Posterior cingulate gyrus (tissue), 11 donors: ENCODE data around the gene LSG1.

ENCODE experiments used
- DNase-seq, 10 donors: peaks; one replicate each; pipeline versions ENCODE4 v3.0.0 to v3.0.0-alpha.2; 2020 to 2021; ENCODE audit warnings: mixed read lengths in 3 of 10
- intact Hi-C: fragments of 100-400 bp; cut with DNase I; formaldehyde crosslinking; loops from one replicate; pipeline ENCODE4 v1.15.1; 2023

LSG1 gene

DNA sequence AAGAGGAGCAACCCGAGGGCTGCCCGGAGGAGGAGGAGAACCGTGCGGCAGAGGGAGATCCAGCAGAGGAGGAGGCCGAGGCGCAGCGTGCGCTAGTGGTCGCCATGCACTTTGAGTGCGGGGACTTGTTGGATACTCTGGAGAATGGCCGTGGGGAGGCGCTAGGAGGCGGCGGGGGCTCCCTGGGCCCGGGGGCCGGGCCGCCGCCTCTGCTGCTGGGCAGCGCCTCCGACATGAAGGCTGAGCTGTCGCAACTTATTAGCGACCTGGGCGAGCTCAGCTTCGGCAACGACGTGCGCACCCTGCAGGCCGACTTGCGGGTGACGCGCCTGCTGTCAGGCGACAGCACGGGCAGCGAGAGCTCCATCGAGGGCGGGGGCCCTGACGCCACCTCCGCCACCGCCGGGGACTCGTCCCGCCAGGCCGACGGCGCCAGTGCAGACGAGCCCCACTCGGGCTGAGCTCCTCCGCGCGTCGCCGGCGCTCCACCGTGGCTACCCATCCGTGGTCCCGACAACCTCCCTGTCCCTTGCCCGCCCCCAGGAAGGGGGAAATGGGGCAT, 15.7 kb upstream of the LSG1 start:
- DNase-seq = peak; percentile 37 to 94 (median 54)
- intact Hi-C loops = loop anchor here (10.0 kb wide), 1 partner anchor 267 kb away; no protein-coding TSS in a partner anchor

DNA sequence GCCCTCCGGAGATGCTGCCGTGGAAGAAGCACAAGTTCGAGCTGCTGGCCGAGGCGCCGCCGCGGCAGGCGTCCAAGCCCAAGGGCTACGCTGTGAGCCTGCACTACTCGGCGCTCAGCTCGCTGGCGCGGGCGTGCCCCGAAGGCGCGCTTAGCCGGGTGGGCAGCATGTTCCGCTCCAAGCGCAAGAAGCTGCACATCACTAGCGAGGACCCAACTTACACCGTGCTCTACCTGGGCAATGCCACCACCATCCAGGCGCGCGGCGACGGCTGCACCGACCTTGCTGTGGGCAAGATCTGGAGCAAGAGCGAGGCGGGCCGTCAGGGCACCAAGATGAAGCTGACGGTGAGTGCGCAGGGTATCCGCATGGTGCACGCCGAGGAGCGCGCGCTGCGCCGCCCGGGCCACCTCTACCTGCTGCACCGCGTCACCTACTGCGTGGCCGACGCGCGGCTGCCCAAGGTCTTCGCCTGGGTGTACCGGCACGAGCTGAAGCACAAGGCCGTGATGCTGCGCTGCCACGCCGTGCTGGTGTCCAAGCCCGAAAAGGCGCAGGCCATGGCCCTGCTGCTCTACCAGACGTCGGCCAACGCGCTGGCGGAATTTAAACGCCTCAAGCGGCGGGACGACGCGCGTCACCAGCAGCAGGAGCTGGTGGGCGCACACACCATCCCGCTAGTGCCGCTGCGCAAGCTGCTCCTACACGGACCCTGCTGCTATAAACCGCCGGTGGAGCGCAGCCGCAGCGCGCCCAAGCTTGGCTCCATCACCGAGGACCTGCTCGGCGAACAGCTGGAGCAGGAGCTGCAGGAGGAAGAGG, 15.0 kb upstream of the LSG1 start:
- intact Hi-C loops = loop anchor here (10.0 kb wide), 1 partner anchor 268 kb away; no protein-coding TSS in a partner anchor
- peak in 9 of 10 donors; percentile 14 to 91 (median 32) for DNase-seq

DNA sequence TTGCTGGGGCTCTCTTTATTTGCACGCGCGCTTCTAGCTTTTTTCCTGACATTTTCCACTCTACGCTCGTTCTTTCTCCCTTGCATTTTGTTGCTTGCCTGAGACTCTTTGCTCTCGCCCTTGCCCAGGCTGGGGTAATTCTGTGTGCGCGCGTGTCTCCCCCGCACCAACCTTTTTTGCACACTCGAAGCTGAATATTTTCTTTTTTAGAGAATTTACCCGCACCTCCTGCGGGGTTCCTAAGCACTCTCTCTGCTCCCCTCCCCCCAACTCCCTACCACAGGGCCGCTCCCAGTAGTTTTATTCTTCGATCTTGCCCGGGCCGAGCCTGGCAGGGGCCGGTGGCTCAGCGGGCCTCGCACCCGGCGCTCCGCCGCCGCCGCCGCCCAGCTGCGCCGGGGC, 14.4 kb upstream of the LSG1 start:
- intact Hi-C loops = loop anchor here (10.0 kb wide), 1 partner anchor 268 kb away; no protein-coding TSS in a partner anchor

DNA sequence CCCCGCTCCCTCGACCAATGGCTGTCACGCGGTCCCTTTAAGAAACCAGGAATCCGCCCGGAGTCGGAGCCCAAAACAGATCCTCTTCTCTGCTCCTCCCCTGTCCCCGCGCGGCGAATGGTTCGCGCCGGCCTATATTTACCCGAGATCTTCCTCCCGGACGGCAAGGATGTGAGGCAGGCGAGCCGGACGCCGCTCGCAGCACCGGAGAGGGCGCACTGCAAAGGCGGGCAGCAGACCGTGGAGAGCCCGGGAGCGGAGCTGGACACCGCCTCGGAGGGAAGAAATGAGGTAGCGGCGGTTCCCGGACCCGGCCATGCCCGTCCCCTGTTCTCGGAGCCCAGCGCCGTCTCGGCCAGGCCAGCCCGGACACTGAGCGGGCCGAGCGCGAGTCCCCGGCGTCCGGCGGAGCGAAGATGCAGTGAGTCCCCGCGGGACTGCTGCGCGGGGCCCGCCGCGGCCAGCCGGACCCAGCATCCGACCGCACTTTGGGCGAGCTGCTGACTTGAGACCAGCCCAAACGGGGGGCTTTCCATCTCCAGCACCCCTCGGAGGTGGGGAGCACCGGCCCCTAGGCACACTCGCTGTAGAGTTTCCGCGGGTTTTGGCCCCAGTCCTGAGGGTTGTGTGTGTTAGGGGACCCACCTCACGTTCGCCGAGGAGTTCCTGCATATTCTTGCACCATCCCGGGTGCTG, 13.9 kb upstream of the LSG1 start, which contains the start of gene FAM43A:
Gene FAM43A (plus strand): TSS at position 166 of the 696 bp plus-strand sequence. CDS start 944 bp downstream, outside the sequence.
- peak; percentile 75 to 99 (median 91) for DNase-seq
- intact Hi-C loops = loop anchor here (1.0 to 10.0 kb wide), 2 partner anchors 269 to 573 kb away; no protein-coding TSS in a partner anchor

More for the DNA sequence above, 14.4 kb upstream of the LSG1 start:
- DNase-seq = no peak

DNA sequence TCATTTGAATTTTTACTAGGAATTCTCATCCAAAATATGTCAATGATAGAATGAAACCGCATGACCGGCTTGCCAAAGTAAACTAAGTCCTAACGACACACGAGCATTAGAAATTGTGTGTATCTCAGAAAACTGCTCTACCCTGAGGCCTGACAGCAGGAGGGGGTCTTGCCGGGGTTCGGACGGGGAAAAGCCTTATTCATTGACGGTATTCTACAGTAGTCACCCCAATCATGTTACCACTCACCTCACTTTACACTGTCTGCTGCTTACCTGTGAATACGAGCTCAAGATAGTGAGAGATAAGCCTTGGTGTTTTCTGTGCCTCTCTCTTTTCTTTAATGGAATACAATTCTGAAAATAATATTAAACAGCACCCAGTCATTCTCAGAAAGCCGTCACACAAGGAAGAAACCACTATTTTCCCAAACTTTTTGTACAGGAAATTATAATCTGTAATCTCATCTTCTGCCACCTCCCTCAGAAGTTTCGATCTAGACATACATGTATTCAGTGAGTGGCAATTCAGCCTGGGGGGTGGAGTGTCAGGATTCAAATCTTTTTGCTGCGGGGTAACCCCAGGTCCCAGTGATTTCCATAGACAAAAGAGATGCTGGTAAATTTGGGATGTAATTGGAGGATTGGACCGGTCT, 13.2 kb upstream of the LSG1 start:
- intact Hi-C loops = loop anchor here (1.0 to 10.0 kb wide), 2 partner anchors 270 to 574 kb away; no protein-coding TSS in a partner anchor
- DNase-seq = no peak

DNA sequence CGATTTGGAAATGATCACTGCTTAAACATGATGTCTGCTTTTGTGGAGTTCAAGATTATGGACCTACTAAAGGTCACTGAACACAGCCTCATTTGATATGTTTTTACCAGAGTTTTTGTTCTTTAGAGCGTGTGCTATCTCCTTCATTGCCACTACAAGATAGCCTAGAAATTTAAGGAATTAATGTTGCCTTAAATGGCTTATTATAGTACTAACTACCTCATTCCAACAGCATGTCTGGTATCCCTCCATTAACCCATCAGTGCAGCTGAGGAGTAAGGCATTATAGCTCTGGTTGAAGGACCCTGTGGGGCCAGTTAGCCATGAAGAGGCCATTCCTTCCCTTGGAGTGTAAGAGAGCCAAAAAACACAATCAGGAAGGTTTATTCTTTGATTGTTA, 11.4 kb upstream of the LSG1 start:
- intact Hi-C loops = loop anchor here (10.0 kb wide), 1 partner anchor 271 kb away; no protein-coding TSS in a partner anchor
- DNase-seq = no peak

DNA sequence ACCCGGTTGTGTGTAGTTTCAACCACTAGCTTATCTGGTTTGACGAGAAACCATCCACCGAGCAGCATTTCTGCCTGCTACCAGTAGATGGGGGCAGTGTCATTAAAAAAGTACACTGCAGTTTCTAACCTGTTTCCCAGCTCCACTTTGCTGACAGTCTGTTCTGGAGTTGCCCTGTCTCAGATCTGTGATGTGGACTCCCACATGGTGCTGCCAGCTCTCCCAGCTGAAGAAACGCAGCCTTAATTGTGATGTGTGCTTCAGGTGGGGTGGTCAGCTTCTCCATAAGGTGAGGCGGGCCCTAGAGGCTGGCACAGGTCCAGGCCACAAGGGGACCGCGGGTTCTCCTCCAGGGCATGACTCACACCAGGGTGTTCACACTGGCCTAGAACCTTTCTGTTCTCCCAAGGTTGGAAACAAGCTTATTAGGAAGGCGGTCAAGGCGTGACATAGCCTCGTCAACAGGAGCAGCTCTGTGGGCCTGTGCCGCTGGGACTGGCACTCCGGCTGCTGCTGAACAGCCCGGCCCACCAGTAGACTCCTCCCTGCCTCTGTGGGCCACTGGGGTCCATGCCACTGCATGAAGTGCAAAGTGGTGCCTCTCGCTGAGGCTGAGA, 10.8 kb upstream of the LSG1 start:
- intact Hi-C loops = loop anchor here (1.0 to 10.0 kb wide), 2 partner anchors 272 to 423 kb away; no protein-coding TSS in a partner anchor
- DNase-seq = peak; percentile 54 to 93 (median 70)

DNA sequence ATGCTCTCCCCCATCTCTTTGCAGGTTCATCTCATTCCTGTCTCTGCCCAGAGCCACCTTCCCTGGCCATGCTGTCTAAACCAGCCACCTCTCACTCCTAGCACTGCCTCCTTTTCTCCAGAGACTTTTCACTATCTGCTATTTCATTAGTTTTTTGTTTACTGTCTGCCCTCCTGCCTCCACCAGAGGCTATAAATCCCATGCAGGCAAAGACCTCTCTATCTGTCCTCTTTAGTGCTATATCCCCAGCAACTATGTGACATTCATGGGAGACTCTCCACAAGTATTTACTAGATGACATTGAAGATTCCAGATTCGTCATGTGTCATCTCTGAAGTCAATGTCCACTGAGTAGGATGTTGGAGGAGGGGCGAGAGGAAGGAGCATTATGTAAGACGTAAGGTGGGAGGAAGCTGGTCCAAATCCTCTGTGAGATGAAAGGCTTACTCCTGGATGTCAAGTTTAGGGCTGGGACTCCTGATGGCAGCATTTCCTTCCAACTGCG, 10.2 kb upstream of the LSG1 start:
- intact Hi-C loops = loop anchor here (1.0 to 10.0 kb wide), 2 partner anchors 273 to 424 kb away; no protein-coding TSS in a partner anchor
- DNase-seq = no peak

DNA sequence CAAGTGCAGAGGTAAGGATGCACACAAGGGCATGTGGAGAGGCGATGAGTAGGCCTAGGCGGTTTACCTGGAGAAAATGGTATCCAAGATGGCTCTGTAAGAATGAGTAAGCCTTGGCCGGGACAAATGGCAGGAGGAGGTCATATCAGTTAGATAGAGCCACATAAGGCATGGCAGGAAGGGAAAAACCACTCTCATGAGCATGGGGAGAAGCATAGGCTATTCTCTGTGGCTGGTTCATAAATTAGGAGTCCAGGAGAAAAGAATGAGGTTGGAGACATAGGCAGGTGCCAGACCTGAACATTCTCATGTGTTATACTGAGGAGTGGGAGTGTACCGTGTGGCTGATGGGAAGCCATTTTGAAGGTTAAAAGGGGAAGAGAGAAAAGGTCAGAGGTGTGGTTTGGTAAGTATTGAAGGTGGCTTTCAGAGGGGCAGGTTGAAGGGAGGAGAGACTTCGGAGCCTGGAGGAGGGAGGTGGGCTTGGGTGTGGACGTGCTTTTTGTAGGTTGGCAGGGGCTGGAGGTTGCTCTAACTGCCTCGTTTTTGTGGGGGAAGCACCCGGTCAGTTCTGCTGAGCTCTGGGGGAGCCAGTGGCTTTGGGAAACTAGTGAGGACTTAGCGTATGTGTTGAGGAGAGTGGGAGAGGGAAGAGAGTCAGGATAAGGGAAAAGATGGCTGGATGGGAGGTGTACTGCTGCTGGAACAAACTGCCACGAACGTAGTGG, 9.1 kb upstream of the LSG1 start:
- DNase-seq = no peak
- intact Hi-C loops = loop anchor here (10.0 kb wide), 1 partner anchor 274 kb away; no protein-coding TSS in a partner anchor

DNA sequence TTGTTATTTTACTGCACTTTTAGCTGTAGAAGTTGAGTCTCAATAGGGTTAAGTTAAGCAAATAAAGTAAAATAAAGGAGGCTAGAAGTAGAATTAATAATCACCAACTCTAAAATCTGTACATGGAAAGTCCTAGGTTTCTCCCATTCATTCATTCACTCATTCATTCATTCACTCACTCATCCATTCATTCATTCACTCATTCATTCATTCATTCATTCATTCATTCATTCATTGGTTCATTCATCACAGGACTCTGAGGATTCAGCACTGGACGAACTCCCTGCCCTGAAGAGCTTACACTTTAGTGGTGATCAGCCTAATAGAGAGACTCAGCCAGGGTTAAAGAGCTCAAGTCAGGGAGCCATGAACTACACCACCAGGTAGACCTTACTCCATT, 4.5 kb upstream of the LSG1 start:
- DNase-seq = no peak
- intact Hi-C loops = no loop called here

DNA sequence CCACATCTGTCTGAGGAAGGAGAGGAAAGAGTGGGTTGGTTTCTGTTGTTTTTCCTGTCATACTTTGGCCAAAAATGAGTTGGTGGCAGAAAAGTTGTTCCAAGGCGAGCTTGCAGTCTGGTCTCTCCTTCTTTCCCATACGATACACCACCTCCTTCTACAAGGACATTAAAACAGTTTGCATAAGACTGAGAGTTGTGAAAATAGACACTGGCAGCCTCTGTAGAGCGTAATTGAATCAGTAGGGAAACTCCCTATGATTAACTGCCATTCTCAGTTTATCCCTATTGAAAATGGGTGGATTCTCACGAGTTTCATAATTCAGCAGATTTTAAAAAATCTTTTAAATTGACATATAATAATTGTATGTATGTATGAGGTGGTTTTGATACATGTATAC, 3.7 kb upstream of the LSG1 start:
- DNase-seq = no peak
- intact Hi-C loops = no loop called here

DNA sequence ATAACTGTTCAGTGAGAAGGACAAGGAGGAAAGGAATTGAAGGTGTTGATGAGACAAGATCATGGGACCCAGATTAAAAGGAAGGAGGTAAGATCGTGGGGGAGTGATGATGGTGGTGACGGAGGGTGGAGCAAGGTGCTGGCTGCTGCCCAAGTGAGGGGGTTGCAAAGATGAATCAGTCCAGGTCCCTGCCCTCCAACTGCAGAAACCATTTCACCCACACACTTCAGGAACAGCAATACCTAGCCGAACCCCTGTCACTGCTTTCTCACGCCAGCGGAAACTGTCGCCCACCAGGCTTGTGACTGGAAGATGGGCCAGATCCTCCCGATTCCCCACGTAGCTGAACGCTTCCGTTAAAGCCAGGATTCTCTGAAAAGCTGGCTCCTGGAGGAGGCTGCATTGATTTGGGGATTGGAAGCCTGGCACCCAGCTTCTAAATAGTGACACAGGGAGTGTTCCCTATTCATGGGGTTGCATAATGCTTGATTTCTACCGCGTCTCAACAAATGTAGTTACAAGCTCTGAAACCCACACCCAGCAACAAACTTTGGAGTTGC, 3.2 kb upstream of the LSG1 start:
- intact Hi-C loops = no loop called here
- DNase-seq = peak in 2 of 10 donors; percentile 26 to 75

DNA sequence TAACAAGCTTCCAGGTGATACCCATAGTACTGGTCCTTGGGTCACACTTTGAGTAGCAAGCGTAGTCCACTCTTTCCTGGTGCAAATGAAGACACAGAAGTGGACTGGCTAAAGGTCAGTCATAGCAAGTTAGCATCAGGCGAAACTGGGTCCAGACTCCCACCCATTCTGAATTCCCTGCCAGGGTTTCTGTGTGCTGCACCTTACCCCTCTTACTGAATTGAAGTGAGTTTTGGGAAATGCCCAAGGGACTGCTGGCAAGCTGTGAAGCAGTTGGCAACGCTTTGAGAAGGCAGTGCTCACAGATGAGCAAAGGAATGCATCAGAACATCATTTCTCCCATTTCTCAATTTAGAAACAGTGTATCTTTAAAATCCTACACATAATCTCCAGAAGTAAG, 1.8 kb upstream of the LSG1 start:
- intact Hi-C loops = loop anchor here (5.0 kb wide), 1 partner anchor 849 kb away; no protein-coding TSS in a partner anchor
- peak in 1 of 10 donors; percentile 20 for DNase-seq

DNA sequence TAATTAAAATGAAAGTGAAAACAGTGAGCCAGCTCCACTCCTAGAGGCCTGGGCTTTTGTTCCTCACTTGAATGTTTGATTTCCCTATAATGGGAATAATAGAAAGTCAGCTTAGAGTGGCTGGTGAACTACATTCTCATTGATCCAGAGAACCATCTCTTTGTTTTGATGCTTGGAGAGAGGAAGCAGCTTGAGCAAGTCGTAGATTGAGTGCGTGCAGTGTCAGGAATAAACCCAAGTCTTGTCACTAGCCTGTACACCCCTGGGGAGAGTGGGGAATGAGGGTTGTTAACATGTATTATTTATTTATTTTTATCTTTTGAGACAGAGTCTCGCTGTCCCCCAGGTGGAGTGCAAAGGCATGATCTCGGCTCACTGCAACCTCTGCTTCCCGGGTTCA, 885 bp upstream of the LSG1 start:
- DNase-seq = no peak
- intact Hi-C loops = loop anchor here (5.0 kb wide), 1 partner anchor 849 kb away; no protein-coding TSS in a partner anchor

DNA sequence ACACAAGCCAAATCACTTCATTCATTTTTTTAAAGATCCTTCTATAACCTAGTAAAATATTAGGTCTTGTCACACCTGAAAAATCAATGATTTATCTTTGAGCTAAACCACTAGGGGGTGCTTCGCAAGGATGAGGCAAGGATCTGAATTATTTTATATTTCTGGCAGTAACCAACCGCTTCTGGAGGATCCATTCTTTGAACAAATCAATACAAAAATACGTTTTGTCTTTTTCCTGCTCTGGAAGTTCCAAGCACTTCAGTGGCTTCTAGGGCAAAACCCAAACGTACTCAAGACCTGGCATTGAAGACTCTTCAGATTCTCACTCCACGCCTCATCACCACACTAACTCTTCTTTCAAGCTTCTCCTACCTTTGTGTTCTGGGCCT, 486 bp downstream of the LSG1 start:
- DNase-seq = no peak
- intact Hi-C loops = loop anchor here (5.0 kb wide), 1 partner anchor 851 kb away; no protein-coding TSS in a partner anchor

DNA sequence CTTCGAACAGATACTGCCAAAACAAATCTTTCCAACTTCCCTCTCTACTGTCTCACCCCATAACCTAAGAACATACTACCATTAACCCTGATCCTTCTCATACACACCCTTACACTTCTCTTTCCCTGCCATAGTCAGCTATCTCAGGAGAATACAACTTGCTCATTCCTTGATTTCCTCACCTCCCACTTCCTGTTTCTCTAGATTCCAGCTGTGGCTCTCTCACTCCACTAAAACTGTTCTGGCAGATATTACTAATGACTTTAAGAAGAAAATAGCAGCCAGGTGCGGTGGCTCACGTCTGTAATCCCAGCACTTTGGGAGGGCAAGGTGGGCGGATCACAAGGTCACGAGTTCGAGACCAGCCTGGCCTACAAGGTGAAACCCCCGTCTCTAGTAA, 4.6 kb downstream of the LSG1 start:
- intact Hi-C loops = no loop called here
- DNase-seq = no peak

DNA sequence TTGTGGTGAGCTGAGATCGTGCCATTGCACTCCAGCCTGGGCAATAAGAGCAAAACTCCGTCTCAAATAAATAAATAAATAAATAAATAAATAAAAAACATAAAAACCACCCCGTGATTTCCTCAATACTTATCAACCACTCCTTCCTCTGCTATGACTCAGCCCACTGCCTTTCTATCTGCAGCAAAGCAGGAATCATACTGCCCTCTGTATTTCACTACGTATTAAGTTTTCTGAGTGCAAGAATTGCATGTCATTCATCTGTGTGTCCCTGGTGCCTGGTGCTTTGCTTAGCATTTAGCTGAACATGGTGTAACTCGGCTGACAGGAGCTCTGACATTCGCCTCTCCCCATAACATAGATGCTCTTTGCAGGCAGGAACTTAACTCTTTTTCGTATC, 7.1 kb downstream of the LSG1 start:
- intact Hi-C loops = no loop called here
- no peak for DNase-seq

DNA sequence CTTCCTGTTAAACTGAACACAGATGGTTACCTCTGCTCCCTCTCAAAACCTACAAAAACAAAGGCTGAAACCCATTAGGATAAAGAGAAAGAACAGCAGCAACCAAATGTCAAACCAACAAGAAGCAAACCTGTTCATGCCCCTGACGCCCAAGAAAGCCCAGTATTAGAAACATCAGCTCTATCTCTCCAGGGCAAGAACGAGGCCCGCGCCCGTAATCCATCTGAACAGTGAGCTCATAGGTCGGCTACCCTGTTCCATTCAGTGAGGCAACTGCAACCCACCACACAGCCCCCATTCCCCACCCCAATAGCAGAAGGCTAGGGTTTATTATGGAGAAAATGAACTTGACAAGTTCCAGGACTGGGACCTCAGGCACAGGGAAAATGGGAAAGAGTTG, 10.0 kb downstream of the LSG1 start:
- no peak for DNase-seq
- intact Hi-C loops = no loop called here
